ENCODE results near the gene TGM6. TPM values are rescaled to one million over a fixed set of nuclear protein-coding genes. Genes with fewer than 3 reads are reported as not detected.

TGM6 gene
- total RNA-seq, 4 donors from 2014 or later, result not detected

DNA sequence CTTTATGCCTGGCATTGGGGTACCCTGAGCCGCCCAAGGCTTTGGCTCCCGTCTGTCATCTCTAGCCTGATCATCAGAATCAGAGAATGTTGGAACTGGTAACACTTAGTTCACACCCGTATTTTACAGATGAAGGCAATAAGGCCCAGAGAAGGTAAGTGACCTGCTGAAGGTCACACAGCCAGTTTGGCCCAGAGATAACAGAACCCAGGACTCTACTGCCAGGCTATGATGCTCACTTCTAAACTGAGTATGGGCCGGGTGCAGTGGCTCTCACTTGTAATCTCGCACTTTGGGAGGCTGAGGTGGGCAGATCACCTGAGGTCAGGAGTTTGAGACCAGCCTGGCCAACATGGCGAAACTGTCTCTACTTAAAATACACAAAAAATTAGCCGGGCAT is 1.8 kb upstream of the TGM6 start:
- DNase-seq, result no peak
- Histone ChIP-seq H3K4me3 (replicated peaks in 1 of 3) (no peak overlapping the region), H3K36me3 (no peaks in the 10 kb centered on the region), H3K27me3 (no peaks in the 10 kb centered on the region), H3K27ac (no peak overlapping the region), H3K4me1 (no peaks in the 10 kb centered on the region), H3K9me3 (no peaks in the 10 kb centered on the region)
- intact Hi-C loops (cut with DNase I), result no loop called here
- TF ChIP-seq POLR2A (IDR thresholded peaks at IDR 0.05), result no peak
- TF ChIP-seq, protein P1, sequence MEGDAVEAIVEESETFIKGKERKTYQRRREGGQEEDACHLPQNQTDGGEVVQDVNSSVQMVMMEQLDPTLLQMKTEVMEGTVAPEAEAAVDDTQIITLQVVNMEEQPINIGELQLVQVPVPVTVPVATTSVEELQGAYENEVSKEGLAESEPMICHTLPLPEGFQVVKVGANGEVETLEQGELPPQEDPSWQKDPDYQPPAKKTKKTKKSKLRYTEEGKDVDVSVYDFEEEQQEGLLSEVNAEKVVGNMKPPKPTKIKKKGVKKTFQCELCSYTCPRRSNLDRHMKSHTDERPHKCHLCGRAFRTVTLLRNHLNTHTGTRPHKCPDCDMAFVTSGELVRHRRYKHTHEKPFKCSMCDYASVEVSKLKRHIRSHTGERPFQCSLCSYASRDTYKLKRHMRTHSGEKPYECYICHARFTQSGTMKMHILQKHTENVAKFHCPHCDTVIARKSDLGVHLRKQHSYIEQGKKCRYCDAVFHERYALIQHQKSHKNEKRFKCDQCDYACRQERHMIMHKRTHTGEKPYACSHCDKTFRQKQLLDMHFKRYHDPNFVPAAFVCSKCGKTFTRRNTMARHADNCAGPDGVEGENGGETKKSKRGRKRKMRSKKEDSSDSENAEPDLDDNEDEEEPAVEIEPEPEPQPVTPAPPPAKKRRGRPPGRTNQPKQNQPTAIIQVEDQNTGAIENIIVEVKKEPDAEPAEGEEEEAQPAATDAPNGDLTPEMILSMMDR (IDR thresholded peaks at IDR 0.05), result no peak
- 89% methylated on average over 7 of the region's 7 CpGs for WGBS, 2 donors

DNA sequence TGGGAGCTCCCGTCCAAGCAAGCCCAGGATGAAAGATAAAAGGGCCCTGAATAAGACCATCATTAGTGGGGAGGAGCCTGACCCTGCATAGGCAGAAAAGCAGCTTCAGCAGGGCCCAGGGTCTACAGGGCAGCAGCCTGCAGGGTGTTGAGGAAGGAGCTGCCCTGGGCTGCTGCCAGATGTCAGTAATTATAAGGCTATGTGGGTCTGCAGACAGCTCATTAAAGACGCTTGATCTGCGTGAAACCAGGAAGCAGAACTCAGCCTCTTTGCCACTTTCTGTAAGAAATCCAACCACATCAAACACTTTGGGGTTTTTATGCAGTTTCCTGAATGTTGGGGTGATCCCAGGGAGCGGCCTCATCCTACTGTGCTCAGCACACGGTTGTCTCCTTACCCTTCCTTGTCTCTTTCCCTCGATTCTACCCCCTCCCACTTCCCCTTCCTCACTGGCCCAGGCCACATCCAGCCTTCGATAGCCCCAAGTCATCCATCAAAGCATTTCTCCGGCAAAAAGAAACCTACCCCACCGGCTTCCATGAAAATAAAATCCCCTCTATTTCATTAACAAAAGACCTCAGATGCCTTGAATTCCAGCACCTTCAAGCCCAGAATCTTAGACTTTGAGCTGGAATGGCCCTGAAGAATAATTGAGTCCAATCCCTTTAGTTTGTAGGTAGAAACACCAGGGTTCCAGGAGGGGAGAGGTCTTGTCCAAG is 1.0 kb upstream of the TGM6 start:
- Histone ChIP-seq H3K4me3 (replicated peaks in 1 of 3) (no peak overlapping the region), H3K9me3 (no peaks in the 10 kb centered on the region), H3K27me3 (no peaks in the 10 kb centered on the region), H3K27ac (no peak overlapping the region), H3K4me1 (no peaks in the 10 kb centered on the region), H3K36me3 (no peaks in the 10 kb centered on the region)
- intact Hi-C loops (cut with DNase I), result no loop called here
- WGBS, 2 donors, result 50 to 60% methylated on average over 9 of the region's 9 CpGs
- TF ChIP-seq, protein P1 (IDR thresholded peaks at IDR 0.05), result no peak
- no peak for TF ChIP-seq POLR2A (IDR thresholded peaks at IDR 0.05)
- DNase-seq, result no peak

DNA sequence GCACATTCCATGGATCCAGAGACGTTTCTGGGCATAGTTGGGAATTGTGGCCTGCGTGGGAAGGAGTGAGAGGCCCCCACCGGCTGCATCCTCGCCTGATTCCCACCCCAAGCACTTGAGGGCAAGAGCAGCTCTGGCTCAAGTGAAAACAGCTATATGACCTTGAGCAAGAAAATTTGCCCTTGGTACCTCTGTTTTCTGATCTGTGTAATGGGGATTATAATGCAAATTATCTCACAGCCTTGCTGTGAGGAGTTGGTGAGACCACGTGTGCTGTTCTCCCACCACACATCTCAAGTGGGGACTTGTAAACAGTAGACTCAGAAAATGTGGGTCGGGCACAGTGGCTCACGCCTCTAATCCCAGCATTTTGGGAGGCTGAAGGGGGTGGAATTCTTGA is 602 bp downstream of the TGM6 start:
- DNase-seq, result no peak
- no peaks in the 10 kb centered on the region for H3K9me3 ChIP-seq
- intact Hi-C loops (cut with DNase I), result no loop called here
- H3K27me3 ChIP-seq, result no peaks in the 10 kb centered on the region
- H3K36me3 ChIP-seq, result no peaks in the 10 kb centered on the region
- WGBS, 2 donors, result 70 to 75% methylated on average over 7 of the region's 7 CpGs
- no peak overlapping the region for H3K27ac ChIP-seq
- no peaks in the 10 kb centered on the region for H3K4me1 ChIP-seq
- no peak overlapping the region for H3K4me3 ChIP-seq (replicated peaks in 1 of 3)
- no peak for TF ChIP-seq POLR2A (IDR thresholded peaks at IDR 0.05)
- TF ChIP-seq, protein P1 (IDR thresholded peaks at IDR 0.05), result no peak

DNA sequence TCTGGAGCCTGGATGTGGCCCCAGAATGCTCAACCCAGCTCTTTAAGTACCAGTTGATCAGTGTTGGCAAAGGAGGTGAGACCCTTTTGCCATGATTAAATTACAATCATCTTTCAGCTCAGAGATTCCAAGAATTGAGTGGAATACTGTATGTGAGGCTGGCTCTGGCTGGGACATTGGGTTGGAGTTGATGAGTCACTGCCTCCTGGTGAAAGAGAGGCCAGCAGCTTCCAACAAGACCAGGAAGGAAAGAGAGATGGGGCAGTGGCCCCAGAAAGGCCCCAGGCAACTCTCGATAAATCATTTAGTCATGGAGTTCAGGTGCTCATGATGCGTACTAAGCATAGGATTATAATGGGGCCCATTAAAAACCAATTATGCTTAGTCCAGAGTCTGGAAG is 2.1 kb downstream of the TGM6 start:
- WGBS, 2 donors, result 91 to 97% methylated on average over 2 of the region's 2 CpGs
- H3K36me3 ChIP-seq, result no peaks in the 10 kb centered on the region
- no peak for DNase-seq
- no peak overlapping the region for H3K27ac ChIP-seq
- H3K27me3 ChIP-seq, result no peaks in the 10 kb centered on the region
- H3K9me3 ChIP-seq, result no peaks in the 10 kb centered on the region
- TF ChIP-seq, protein P1 (IDR thresholded peaks at IDR 0.05), result no peak
- no peak for TF ChIP-seq POLR2A (IDR thresholded peaks at IDR 0.05)
- no peaks in the 10 kb centered on the region for H3K4me1 ChIP-seq
- no peak overlapping the region for H3K4me3 ChIP-seq (replicated peaks in 1 of 3)
- intact Hi-C loops (cut with DNase I), result no loop called here

DNA sequence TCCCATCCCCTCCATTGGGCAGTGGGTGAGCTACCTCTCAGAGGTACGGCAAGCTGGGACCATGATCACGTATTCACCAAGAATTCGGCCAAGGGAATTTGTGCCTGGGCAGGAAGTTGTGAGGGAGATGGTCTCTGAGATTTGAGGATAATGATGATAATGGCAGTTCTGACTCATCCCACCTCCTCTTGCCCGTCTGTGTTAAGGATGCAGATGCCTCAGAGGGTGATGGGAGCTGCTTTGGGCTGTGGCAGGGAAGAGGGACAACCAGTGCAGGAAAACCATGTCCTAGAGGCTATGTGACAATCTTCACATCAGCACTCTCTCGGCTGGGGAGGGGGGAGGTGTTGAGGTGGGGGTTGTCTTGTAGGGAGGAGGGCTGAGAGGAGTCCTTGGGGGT is 4.3 kb downstream of the TGM6 start:
- no peak for DNase-seq
- H3K27ac ChIP-seq, result no peak overlapping the region
- TF ChIP-seq, protein P1 (IDR thresholded peaks at IDR 0.05), result no peak
- TF ChIP-seq POLR2A (IDR thresholded peaks at IDR 0.05), result no peak
- no peaks in the 10 kb centered on the region for H3K9me3 ChIP-seq
- intact Hi-C loops (cut with DNase I), result no loop called here
- no peaks in the 10 kb centered on the region for H3K27me3 ChIP-seq
- H3K4me3 ChIP-seq (replicated peaks in 1 of 3), result no peak overlapping the region
- no peaks in the 10 kb centered on the region for H3K4me1 ChIP-seq
- 59 to 66% methylated on average over 5 of the region's 5 CpGs for whole genome bisulfite sequencing, 2 donors
- H3K36me3 ChIP-seq, result no peaks in the 10 kb centered on the region
